Left ventricle myocardium inferior (tissue), 1 donor: ENCODE measurements around the gene DEAF1. TPM values are rescaled to one million over a fixed set of nuclear protein-coding genes. Genes with fewer than 3 reads are reported as not detected.

Experiments
- DNase-seq: peaks from one replicate; pipeline ENCODE4 v3.0.0-alpha.2; 2020
- H3K27ac ChIP-seq: fragments of 200-600 bp; replicated peaks from 2 replicates; pipeline ENCODE4 v1.8.0; 2021
- H3K27me3 ChIP-seq: fragments of 200-600 bp; 2 replicates; pipeline ENCODE4 v1.8.0; 2021; ENCODE audit warnings: low read depth
- H3K36me3 ChIP-seq: fragments of 200-600 bp; 2 replicates; pipeline ENCODE4 v1.8.0; 2021
- H3K4me1 ChIP-seq: fragments of 200-600 bp; 2 replicates; pipeline ENCODE4 v1.8.0; 2021
- H3K4me3 ChIP-seq: fragments of 200-600 bp; 2 replicates; pipeline ENCODE4 v1.8.0; 2021; ENCODE audit warnings: mild to moderate bottlenecking, moderate library complexity
- H3K9me3 ChIP-seq: fragments of 200-600 bp; replicated peaks from 2 replicates; pipeline ENCODE4 v1.8.0; 2021
- intact Hi-C: fragments of 100-400 bp; cut with micrococcal nuclease; formaldehyde crosslinking; loops from one replicate; pipeline ENCODE4 v1.11.0; 2022
- total RNA-seq: library from RNA; stranded (reverse); fragmentation: NEBNext Ultra II Directional; extraction: Animal tissue kit (Norgen Biotek cat#: 25700); gene quantifications from one replicate; pipeline ENCODE4 v1.2.1, GENCODE V29; 2021
- TF ChIP-seq, protein P1 (sequence below): fragments of 200-600 bp; IDR thresholded peaks from 2 replicates; pipeline ENCODE4 v1.8.0; 2021; ENCODE audit warnings: antibody characterized with exemption, mild to moderate bottlenecking, borderline replicate concordance
- donor health status: DM: no; HTN: yes; CAD: no; lungs with severe emphysema.

Gene DEAF1
- total RNA-seq, 1 donor from 2014 or later, result 18.1 TPM

DNA sequence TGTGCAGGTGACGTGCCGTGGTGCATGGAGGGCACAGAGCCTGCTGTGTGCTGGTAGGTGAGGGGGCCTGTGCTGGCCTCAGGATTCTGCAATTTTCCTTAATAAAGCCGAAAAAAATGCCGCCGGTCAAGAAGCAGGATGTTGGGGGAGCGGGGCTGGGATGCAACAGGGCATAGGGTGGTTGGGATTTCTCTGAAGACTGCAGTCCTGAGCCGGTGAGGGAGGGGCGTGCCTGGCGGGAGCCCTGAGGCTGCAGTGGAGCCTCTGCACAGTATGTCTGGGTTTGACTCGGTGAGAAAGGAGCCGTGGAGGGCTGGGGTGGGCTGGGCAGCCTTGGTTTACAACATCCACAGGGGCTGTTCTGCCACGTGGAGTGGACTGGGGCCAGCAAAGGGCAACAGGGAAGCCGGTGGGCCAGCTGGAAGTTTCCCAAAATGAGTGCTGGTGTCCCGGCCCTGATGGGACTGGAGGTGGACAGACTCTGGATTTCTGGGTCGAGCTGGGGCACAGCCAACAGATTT is 71.6 kb downstream of the DEAF1 start:
- Histone ChIP-seq H3K4me1 (peaks cover 10% of the 10 kb centered on the region), H3K9me3 (no peaks in the 10 kb centered on the region), H3K36me3 (no peaks in the 10 kb centered on the region), H3K27me3 (peaks cover 29% of the 10 kb centered on the region), H3K27ac (no peak overlapping the region), H3K4me3 (no peak overlapping the region)
- DNase-seq, result no peak
- intact Hi-C loops, result no loop called here
- TF ChIP-seq, protein P1, sequence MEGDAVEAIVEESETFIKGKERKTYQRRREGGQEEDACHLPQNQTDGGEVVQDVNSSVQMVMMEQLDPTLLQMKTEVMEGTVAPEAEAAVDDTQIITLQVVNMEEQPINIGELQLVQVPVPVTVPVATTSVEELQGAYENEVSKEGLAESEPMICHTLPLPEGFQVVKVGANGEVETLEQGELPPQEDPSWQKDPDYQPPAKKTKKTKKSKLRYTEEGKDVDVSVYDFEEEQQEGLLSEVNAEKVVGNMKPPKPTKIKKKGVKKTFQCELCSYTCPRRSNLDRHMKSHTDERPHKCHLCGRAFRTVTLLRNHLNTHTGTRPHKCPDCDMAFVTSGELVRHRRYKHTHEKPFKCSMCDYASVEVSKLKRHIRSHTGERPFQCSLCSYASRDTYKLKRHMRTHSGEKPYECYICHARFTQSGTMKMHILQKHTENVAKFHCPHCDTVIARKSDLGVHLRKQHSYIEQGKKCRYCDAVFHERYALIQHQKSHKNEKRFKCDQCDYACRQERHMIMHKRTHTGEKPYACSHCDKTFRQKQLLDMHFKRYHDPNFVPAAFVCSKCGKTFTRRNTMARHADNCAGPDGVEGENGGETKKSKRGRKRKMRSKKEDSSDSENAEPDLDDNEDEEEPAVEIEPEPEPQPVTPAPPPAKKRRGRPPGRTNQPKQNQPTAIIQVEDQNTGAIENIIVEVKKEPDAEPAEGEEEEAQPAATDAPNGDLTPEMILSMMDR, result no peak

GRCh38 chr11:621838-622237 is 73.2 kb downstream of the DEAF1 start:
- no peaks in the 10 kb centered on the region for H3K9me3 ChIP-seq
- no peak overlapping the region for H3K4me3 ChIP-seq
- DNase-seq, result no peak
- TF ChIP-seq, protein P1, result no peak
- H3K27me3 ChIP-seq, result peaks cover 28% of the 10 kb centered on the region
- no peak overlapping the region for H3K27ac ChIP-seq
- H3K36me3 ChIP-seq, result no peaks in the 10 kb centered on the region
- peaks cover 10% of the 10 kb centered on the region for H3K4me1 ChIP-seq
- intact Hi-C loops, result no loop called here

DNA sequence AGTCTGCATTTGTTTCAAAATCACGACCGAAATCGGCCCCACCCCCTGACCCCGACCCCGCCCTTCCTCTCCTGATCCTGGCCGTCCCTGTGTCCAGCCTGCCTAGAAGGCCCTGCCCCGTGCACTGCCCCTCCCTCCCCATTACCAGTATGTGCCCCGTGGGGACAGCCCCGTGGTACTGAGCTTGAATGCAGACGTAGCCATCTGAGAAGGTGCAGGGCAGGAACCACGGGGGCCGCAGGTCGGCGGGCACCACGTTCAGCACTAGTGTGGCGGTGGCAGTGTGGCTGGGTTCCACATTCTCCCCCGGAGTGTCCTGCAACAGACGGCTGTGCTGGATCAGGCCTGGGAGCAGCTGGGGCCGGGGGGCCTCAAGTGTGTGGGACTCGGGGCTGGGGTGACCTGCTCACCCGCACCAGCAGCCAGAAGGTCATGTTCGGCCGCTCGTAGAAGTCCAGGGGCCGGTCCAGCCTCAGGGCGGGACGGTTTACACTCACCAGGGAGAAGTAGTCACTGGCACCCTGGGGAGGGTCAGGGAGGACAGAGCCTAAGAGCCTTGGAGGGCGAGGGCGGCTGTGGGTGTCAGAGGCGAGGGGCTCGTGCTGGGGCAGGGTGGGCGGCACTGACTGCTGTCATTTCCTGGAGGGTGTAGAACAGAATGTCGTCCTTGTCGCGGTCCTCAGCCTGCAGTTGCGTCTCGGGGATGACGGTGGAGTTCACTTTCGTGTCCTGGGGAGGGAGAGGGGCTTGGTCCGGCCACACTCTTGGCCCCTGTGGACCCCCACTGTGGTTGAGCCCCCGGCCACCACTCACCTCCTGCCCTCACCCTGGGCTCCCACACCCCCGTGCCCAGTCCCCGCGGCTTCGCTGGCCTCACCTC is 73.8 kb downstream of the DEAF1 start:
- Histone ChIP-seq H3K4me3 (no peak overlapping the region), H3K27me3 (peaks cover 21% of the 10 kb centered on the region), H3K4me1 (peaks cover 10% of the 10 kb centered on the region), H3K36me3 (no peaks in the 10 kb centered on the region), H3K9me3 (no peaks in the 10 kb centered on the region), H3K27ac (no peak overlapping the region)
- intact Hi-C loops, result no loop called here
- TF ChIP-seq, protein P1, result no peak
- DNase-seq, result no peak

- Histone ChIP-seq H3K36me3 (no peaks in the 10 kb centered on the region), H3K27me3 (peaks cover 12% of the 10 kb centered on the region), H3K4me3 (no peak overlapping the region), H3K27ac (no peak overlapping the region), H3K9me3 (no peaks in the 10 kb centered on the region), H3K4me1 (peaks cover 19% of the 10 kb centered on the region)
- intact Hi-C loops, result no loop called here
- TF ChIP-seq, protein P1, result no peak
- DNase-seq, result no peak
Observed at GRCh38 chr11:620201-620600, 74.8 kb downstream of the DEAF1 start.

- peaks cover 6% of the 10 kb centered on the region for H3K27me3 ChIP-seq
- peaks cover 25% of the 10 kb centered on the region for H3K4me1 ChIP-seq
- peaks cover 2% of the 10 kb centered on the region for H3K36me3 ChIP-seq
- H3K4me3 ChIP-seq, result no peak overlapping the region
- TF ChIP-seq, protein P1, result no peak
- H3K9me3 ChIP-seq, result no peaks in the 10 kb centered on the region
- DNase-seq, result no peak
- no peak overlapping the region for H3K27ac ChIP-seq
- intact Hi-C loops, result no loop called here
Observed at GRCh38 chr11:619628-620050, 75.4 kb downstream of the DEAF1 start.
